Right renal pelvis (tissue), 4 donors: Measurements from ENCODE around the gene TRIP13. TPM values are rescaled to one million over a fixed set of nuclear protein-coding genes. Genes with fewer than 3 reads are reported as not detected.

Source experiments
- DNase-seq, 4 donors: peaks; one replicate each; pipeline ENCODE4 v3.0.0-alpha.2; 2013; ENCODE audit warnings: low read depth in 4 of 4, low spot score in 3 of 4, missing footprints in 1 of 4
- polyA plus RNA-seq, 4 donors: library from polyadenylated mRNA; unstranded; fragments of 120-200 nt; gene quantifications; one replicate each; pipeline ENCODE4 v1.2.1, GENCODE V29; 2013; ENCODE audit not compliant: insufficient read length in 4 of 4

TRIP13 gene
- polyA plus RNA-seq, 4 donors = 11.3 to 17.0 (median 15.4) TPM

GRCh38 chr5:854217-854616 lies 38.5 kb upstream of the TRIP13 start:
- DNase-seq = no peak

- no peak for DNase-seq
These were observed 37.5 kb upstream of the TRIP13 start for GRCh38 chr5:854966-855743.

- DNase-seq = no peak
These were observed 36.7 kb upstream of the TRIP13 start for GRCh38 chr5:855771-856530.

GRCh38 chr5:856531-857425 lies 35.9 kb upstream of the TRIP13 start:
- no peak for DNase-seq

GRCh38 chr5:858726-859125 lies 34.0 kb upstream of the TRIP13 start:
- DNase-seq = no peak

- DNase-seq = no peak
These were observed 33.3 kb upstream of the TRIP13 start for GRCh38 chr5:859391-859790.

- DNase-seq = no peak
These were observed 32.8 kb upstream of the TRIP13 start for GRCh38 chr5:859798-860296.

GRCh38 chr5:860506-861150 lies 32.1 kb upstream of the TRIP13 start:
- no peak for DNase-seq

GRCh38 chr5:861442-862366 lies 31.0 kb upstream of the TRIP13 start:
- DNase-seq = no peak

GRCh38 chr5:862367-863243 lies 30.1 kb upstream of the TRIP13 start:
- DNase-seq = no peak

- no peak for DNase-seq
These were observed 29.4 kb upstream of the TRIP13 start for GRCh38 chr5:863244-863805.

GRCh38 chr5:864492-865167 lies 28.1 kb upstream of the TRIP13 start:
- DNase-seq = no peak

GRCh38 chr5:865168-865521 lies 27.5 kb upstream of the TRIP13 start:
- DNase-seq = no peak

GRCh38 chr5:865771-866170 lies 26.9 kb upstream of the TRIP13 start:
- DNase-seq = no peak

GRCh38 chr5:867300-867870 lies 25.3 kb upstream of the TRIP13 start:
- DNase-seq = no peak

- DNase-seq = no peak
These were observed 24.1 kb upstream of the TRIP13 start for GRCh38 chr5:868428-869135.

- no peak for DNase-seq
These were observed 21.7 kb upstream of the TRIP13 start for GRCh38 chr5:870956-871355.
